Esophagus squamous epithelium (tissue), 5 donors: Measurements from ENCODE around the gene ABR. TPM values are rescaled to one million over a fixed set of nuclear protein-coding genes. Genes with fewer than 3 reads are reported as not detected.
"Not testable (repeated sequence)": the region's sequence is repeated elsewhere in the genome, so short reads cannot be mapped to it uniquely, and the experiment has no call there.

Experiments used
- DNase-seq: peaks from one replicate; lab custom pipeline; 2025; lab: John Stamatoyannopoulos, UW
- H3K27ac ChIP-seq, 4 donors: fragments of 200-600 bp; sonication (generic); one replicate each; pipeline ENCODE4 v1.5.1; 2016 to 2019; ENCODE audit warnings: mild to moderate bottlenecking in 1 of 4
- H3K27me3 ChIP-seq, 4 donors: fragments of 200-600 bp; sonication (generic); 1 replicate in 3 of 4; 2 replicates in 1 of 4; pipeline versions ENCODE4 v1.5.1 to v1.6.0; 2017 to 2021; ENCODE audit warnings: antibody characterized with exemption in 1 of 4
- H3K36me3 ChIP-seq, 3 donors: fragments of 200-600 bp; sonication (generic); one replicate each; pipeline ENCODE4 v1.5.1; 2016 to 2019
- H3K4me1 ChIP-seq, 3 donors: fragments of 200-600 bp; sonication (generic); one replicate each; pipeline ENCODE4 v1.5.1; 2017 to 2019
- H3K4me3 ChIP-seq, 4 donors: fragments of 200-600 bp; sonication (generic); 1 replicate in 3 of 4; 2 replicates in 1 of 4; pipeline ENCODE4 v1.5.1; 2016 to 2019; ENCODE audit warnings: mild to moderate bottlenecking in 2 of 4, moderate library complexity in 1 of 4
- H3K9me3 ChIP-seq, 3 donors: fragments of 200-600 bp; sonication (generic); one replicate each; pipeline ENCODE4 v1.5.1; 2016 to 2019
- CTCF ChIP-seq, 6 experiments: fragments of 450-650 bp in 4 of 6; fragments of 200-600 bp in 2 of 6; sonication (generic) in 2 of 6; IDR thresholded peaks; one replicate each; pipeline ENCODE4 v1.5.1; 2016 to 2019; ENCODE audit warnings: antibody characterized with exemption in 6 of 6, mild to moderate bottlenecking in 4 of 6, moderate library complexity in 4 of 6
- POLR2A ChIP-seq, 4 donors: fragments of 450-650 bp; IDR thresholded peaks; one replicate each; pipeline ENCODE4 v1.6.1; 2017; ENCODE audit warnings: antibody characterized with exemption in 4 of 4, mild to moderate bottlenecking in 4 of 4, moderate library complexity in 3 of 4
- WGBS, 2 donors: methylation state at CpG; one replicate each; pipeline ENCODE4 v1.1.5; 2018; 5-methylcytosine and 5-hydroxymethylcytosine counted together
- intact Hi-C: fragments of 100-400 bp; cut with DNase I; formaldehyde crosslinking; loops from one replicate; pipeline ENCODE4 v1.15.0; 2022
- total RNA-seq, 4 donors: library from RNA; depleted of rRNA; stranded (reverse); fragments of >200 nt; gene quantifications; one replicate each; pipeline ENCODE4 v1.1.0, GENCODE V29; 2016
- donor health status: DM: yes; HTN: yes; CAD: no.

ABR gene
- total RNA-seq, 4 donors from 2014 or later: 62.1 to 248 (median 75.5) TPM

DNA sequence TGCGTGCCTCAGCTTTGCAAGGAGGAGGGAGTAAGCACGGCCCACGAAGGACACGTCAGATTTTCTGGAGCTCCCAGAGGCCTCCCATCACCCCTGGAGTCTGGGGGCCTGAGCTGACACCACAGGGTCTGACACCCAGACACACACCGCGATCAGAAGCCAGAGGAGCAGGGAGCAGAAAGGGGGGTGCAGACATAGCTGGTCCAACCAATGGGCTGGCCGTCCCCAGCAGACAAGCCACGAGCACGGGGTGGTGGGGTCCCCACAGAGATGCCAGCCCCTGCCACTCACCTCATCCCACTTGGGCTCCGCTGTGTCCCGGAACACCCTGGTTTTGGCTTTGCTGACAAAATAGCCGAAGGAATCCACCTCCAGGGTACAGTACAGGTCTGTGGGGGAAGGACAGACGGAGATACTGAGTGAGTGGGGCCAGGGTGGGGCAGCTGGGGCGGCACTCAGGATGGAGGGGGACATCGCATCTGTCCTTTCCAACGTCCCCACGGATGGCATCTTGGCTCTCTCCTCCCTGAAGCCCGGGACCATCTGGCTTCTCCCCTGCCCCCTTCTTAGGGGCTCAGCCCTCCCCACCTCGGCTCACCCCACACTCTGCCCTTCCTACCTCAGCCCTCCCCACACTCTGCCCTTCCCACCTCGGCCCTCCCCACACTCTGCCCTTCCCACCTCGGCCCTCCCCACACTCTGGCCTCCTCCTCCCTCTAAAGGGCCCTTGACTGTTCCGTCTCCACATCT lies 129.4 kb downstream of the ABR start:
- H3K27ac ChIP-seq: no peak overlapping the region
- H3K4me3 ChIP-seq: no peak overlapping the region
- no peaks in the 10 kb centered on the region for H3K9me3 ChIP-seq
- intact Hi-C loops: loop anchor here (10.0 kb wide), 1 partner anchor 94 kb away; no protein-coding TSS in a partner anchor
- peaks cover 0 to 16% (median 0%) of the 10 kb centered on the region in 3 donors for H3K4me1 ChIP-seq
- no peak for TF ChIP-seq CTCF (IDR thresholded peaks at IDR 0.05)
- no peak for TF ChIP-seq POLR2A (IDR thresholded peaks at IDR 0.05)
- H3K27me3 ChIP-seq: no peaks in the 10 kb centered on the region
- WGBS, 2 donors: 70 to 79% methylated on average over 8 to 11 of the region's 22 CpGs
- DNase-seq: no peak
- H3K36me3 ChIP-seq: peaks cover 32 to 84% (median 41%) of the 10 kb centered on the region in 3 donors

GRCh38 chr17:1049446-1050225 lies 130.1 kb downstream of the ABR start:
- TF ChIP-seq POLR2A (IDR thresholded peaks at IDR 0.05): no peak
- no peak for TF ChIP-seq CTCF (IDR thresholded peaks at IDR 0.05)
- Histone ChIP-seq H3K9me3 (no peaks in the 10 kb centered on the region), H3K4me1 (peaks cover 0 to 17% (median 0%) of the 10 kb centered on the region in 3 donors), H3K4me3 (no peak overlapping the region), H3K27ac (no peak overlapping the region), H3K27me3 (no peaks in the 10 kb centered on the region), H3K36me3 (peaks cover 31 to 84% (median 33%) of the 10 kb centered on the region in 3 donors)
- intact Hi-C loops: loop anchor here (10.0 kb wide), 1 partner anchor 95 kb away; no protein-coding TSS in a partner anchor
- DNase-seq: no peak
- 92 to 97% methylated on average over 11 to 16 of the region's 28 CpGs for WGBS, 2 donors

- H3K27me3 ChIP-seq, intact Hi-C loops, DNase-seq, H3K4me3 ChIP-seq, H3K27ac ChIP-seq, H3K9me3 ChIP-seq: not testable (repeated sequence)
- Histone ChIP-seq H3K36me3 (peaks cover 26 to 86% (median 27%) of the 10 kb centered on the region in 3 donors), H3K4me1 (peaks cover 0 to 27% (median 3%) of the 10 kb centered on the region in 3 donors)
- WGBS, 2 donors: 93 to 95% methylated on average over 4 to 12 of the region's 49 CpGs
Measured at GRCh38 chr17:1048516-1049115, 131.2 kb downstream of the ABR start.

- 66 to 78% methylated on average over 9 to 16 of the region's 20 CpGs for WGBS, 2 donors
- Histone ChIP-seq H3K4me3 (no peak overlapping the region), H3K4me1 (peaks cover 4 to 33% (median 6%) of the 10 kb centered on the region in 3 donors), H3K36me3 (peaks cover 24 to 87% (median 24%) of the 10 kb centered on the region in 3 donors), H3K27me3 (no peaks in the 10 kb centered on the region), H3K27ac (peak overlapping the region; percentile 11 to 80 (median 67)), H3K9me3 (no peaks in the 10 kb centered on the region)
- DNase-seq: no peak
- TF ChIP-seq POLR2A (IDR thresholded peaks at IDR 0.05): no peak
- TF ChIP-seq CTCF (IDR thresholded peaks at IDR 0.05): no peak
- intact Hi-C loops: no loop called here
Measured at GRCh38 chr17:1047879-1048470, 131.8 kb downstream of the ABR start.

- intact Hi-C loops: no loop called here
- DNase-seq: no peak
- no peak overlapping the region for H3K4me3 ChIP-seq
- H3K36me3 ChIP-seq: peaks cover 24 to 94% (median 24%) of the 10 kb centered on the region in 3 donors
- no peaks in the 10 kb centered on the region for H3K27me3 ChIP-seq
- H3K27ac ChIP-seq: peak overlapping the region; percentile 42 to 80 (median 67)
- TF ChIP-seq CTCF (IDR thresholded peaks at IDR 0.05): peak in 1 of 6 experiments; percentile 11
- TF ChIP-seq POLR2A (IDR thresholded peaks at IDR 0.05): no peak
- H3K4me1 ChIP-seq: peaks cover 4 to 35% (median 8%) of the 10 kb centered on the region in 3 donors
- H3K9me3 ChIP-seq: no peaks in the 10 kb centered on the region
- WGBS, 2 donors: 71 to 78% methylated on average over 8 of the region's 21 CpGs
Measured at GRCh38 chr17:1047177-1047878, 132.5 kb downstream of the ABR start.
